Pancreas (tissue), 10 donors: ENCODE results near the gene RNASE4. TPM values are rescaled to one million over a fixed set of nuclear protein-coding genes. Genes with fewer than 3 reads are reported as not detected.

ENCODE experiments used
- ATAC-seq, 4 donors: fragments of 200-7000 bp; cut with Tn5 transposase; one replicate each; pipeline versions ENCODE4 v1.8.0 to v1.9.1; 2020; ENCODE audit warnings: mild to moderate bottlenecking in 4 of 4, moderate library complexity in 4 of 4
- DNase-seq, 6 donors: peaks; one replicate each; pipeline ENCODE4 v3.0.0-alpha.2; 2020
- FAIRE-seq: peaks from 2 replicates; lab custom pipeline; 2012; peaks lifted over from hg19 to GRCh38; lab: Jason Lieb, UNC
- H3K27ac ChIP-seq, 4 donors: fragments of 200-600 bp; sonication (generic); 1 replicate in 3 of 4; 2 replicates in 1 of 4; pipeline versions ENCODE4 v1.5.0 to v1.8.0; 2020
- H3K27me3 ChIP-seq, 4 donors: fragments of 200-600 bp; one replicate each; pipeline ENCODE4 v1.8.0; 2021
- H3K36me3 ChIP-seq, 3 donors: fragments of 200-600 bp; sonication (generic) in 1 of 3; one replicate each; pipeline versions ENCODE4 v1.5.0 to v1.8.0; 2020 to 2021
- H3K4me1 ChIP-seq, 3 donors: fragments of 200-600 bp; one replicate each; pipeline ENCODE4 v1.8.0; 2021
- H3K4me3 ChIP-seq, 4 donors: fragments of 200-600 bp; sonication (generic) in 2 of 4; one replicate each; pipeline versions ENCODE4 v1.5.0 to v1.8.0; 2020 to 2021
- H3K9me3 ChIP-seq, 4 donors: fragments of 200-600 bp; one replicate each; pipeline ENCODE4 v1.8.0; 2021
- WGBS, 2 donors: extraction: QIAGEN DNeasy Blood & Tissue Kit; methylation state at CpG; one replicate each; pipeline ENCODE4 v1.1.7; 2013; 5-methylcytosine and 5-hydroxymethylcytosine counted together
- intact Hi-C, 3 donors: fragments of 100-400 bp; cut with DNase I; formaldehyde crosslinking; loops; one replicate each; pipeline versions ENCODE4 v1.11.1 to v1.14.2; 2022
- polyA plus RNA-seq, 2 donors: library from polyadenylated mRNA; stranded (reverse); fragments of 200-250 nt; gene quantifications; one replicate each; pipeline ENCODE4 v1.2.3, GENCODE V29; 2013
- total RNA-seq, 6 donors: library from RNA; stranded (reverse); fragmentation: NEBNext Ultra II Directional in 4 of 6; extraction: Animal tissue kit (Norgen Biotek cat#: 25700) in 4 of 6; gene quantifications; one replicate each; pipeline versions ENCODE4 v1.2.1 to v1.2.4, GENCODE V29; 2021 to 2023
- TF ChIP-seq, protein P1 (sequence below), 4 donors: fragments of 200-600 bp; sonication (generic) in 3 of 4; IDR thresholded peaks; one replicate each; pipeline versions ENCODE4 v1.5.0 to v1.8.0; 2021; ENCODE audit warnings: antibody characterized with exemption in 4 of 4
- donor health status: healthy with polysubstance abuse.
- donor health status: DM: no; HTN: no; CAD: no; lungs with moderate emphysema.
- donor health status: DM: no; HTN: no; CAD: no.
- donor health status: control.
- donor health status: control.
- donor health status: Bipolar disorder and iron deficiency.
- donor health status: DM: yes; HTN: yes; CAD: no.
- donor health status: DM: no; HTN: no; CAD: no.
- donor health status: DM: no; HTN: no; CAD: no.
- donor health status: DM: yes; HTN: yes; CAD: no.

The RNASE4 gene
- total and polyA plus RNA-seq, 8 donors = 9.6 to 26.7 (median 15.4) TPM

DNA sequence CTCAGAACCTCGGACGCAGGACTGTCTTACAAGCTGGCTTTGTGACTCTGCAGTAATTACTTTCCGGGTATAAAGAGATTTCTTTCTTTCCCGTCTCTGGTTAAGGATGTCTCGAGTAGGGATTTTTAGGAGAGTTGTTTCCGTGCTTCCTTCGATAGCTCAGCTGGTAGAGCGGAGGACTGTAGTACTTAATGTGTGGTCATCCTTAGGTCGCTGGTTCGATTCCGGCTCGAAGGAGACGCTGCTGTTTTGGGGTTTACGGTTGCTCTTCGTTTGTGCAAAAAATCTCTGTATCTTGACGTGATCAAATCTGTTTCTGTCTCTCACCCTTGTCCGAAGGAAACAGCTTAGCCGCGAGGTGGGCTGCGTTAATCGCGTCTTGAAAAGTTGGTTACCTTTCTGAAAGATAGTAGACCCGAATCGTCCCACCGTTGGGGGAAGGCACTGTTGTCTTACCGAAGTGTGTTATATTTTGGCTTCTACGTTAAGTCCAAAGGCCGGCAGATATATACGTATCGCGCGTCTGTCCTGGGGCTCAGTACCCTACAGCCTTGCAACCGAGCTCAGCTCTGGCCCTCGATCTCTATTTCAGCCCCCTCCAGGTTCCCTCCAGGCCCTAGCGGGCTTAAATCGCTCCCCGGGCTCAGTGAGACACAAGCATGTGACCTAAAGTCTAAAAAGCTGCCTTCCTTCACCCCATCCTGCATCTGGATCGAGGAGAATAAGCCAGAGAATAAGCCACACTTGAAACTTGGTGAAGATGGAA lies 1.1 kb upstream of the RNASE4 start:
- no peaks in the 10 kb centered on the region for H3K9me3 ChIP-seq
- H3K27me3 ChIP-seq = no peaks in the 10 kb centered on the region
- H3K36me3 ChIP-seq = no peaks in the 10 kb centered on the region
- peaks cover 12 to 36% (median 20%) of the 10 kb centered on the region in 3 donors for H3K4me1 ChIP-seq
- peak overlapping the region; percentile 96 to 99 (median 99) for H3K27ac ChIP-seq
- ATAC-seq (peak; percentile 41 to 59 (median 52)), FAIRE-seq (no peak), DNase-seq (peak; percentile 66 to 86 (median 76))
- intact Hi-C loops = loop anchor here in 1 of 3 donors (10.0 kb wide), 1 partner anchor 69 kb away; no protein-coding TSS in a partner anchor
- 0% methylated on average over 38 of the region's 38 CpGs for WGBS, 2 donors
- peak overlapping the region; percentile 54 to 65 (median 56) for H3K4me3 ChIP-seq
- TF ChIP-seq, protein P1, sequence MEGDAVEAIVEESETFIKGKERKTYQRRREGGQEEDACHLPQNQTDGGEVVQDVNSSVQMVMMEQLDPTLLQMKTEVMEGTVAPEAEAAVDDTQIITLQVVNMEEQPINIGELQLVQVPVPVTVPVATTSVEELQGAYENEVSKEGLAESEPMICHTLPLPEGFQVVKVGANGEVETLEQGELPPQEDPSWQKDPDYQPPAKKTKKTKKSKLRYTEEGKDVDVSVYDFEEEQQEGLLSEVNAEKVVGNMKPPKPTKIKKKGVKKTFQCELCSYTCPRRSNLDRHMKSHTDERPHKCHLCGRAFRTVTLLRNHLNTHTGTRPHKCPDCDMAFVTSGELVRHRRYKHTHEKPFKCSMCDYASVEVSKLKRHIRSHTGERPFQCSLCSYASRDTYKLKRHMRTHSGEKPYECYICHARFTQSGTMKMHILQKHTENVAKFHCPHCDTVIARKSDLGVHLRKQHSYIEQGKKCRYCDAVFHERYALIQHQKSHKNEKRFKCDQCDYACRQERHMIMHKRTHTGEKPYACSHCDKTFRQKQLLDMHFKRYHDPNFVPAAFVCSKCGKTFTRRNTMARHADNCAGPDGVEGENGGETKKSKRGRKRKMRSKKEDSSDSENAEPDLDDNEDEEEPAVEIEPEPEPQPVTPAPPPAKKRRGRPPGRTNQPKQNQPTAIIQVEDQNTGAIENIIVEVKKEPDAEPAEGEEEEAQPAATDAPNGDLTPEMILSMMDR (IDR thresholded peaks at IDR 0.05) = no peak

DNA sequence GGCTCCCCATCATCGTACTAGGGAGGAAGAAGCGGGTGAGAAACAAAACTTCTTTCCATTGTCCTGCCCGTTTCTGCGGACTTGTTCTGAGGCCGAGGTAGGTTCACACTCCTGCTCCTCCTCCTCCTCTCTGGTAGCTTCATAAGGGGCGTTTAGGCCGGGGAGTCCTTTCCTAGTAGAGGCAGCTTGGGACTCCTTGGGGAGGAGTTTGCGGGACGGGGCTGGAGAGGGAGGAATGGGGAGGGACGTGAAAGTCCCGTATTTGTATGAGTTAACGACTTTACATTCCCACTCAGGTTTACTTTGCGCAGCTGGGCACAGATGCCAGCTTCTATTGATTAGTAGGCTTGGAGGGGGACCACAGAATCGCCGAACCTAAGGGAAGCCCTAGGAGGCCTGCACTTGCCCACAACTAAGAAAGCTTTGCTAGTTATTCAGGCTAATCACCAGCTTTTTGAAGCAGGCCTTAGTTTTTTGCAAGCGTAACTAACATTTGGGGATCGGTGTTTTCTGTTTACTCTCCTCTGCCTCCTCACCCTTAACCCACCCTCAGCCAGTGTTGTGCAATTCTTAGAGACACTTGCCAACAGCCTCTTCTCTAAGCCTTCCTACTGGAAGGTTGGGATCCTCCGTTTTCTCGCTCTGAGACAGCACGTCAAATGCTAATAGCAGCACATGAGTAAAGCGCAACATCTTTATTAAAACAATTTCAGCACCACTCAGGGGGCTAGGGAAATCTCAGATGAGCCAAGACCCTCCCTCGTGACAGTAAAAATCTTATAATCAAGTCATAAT lies 499 bp downstream of the RNASE4 start:
- peak overlapping the region; percentile 19 to 65 (median 56) for H3K4me3 ChIP-seq
- H3K36me3 ChIP-seq = no peaks in the 10 kb centered on the region
- 7 to 9% methylated on average over 22 of the region's 22 CpGs for WGBS, 2 donors
- peak in 5 of 6 donors; percentile 47 to 62 (median 58) for DNase-seq
- FAIRE-seq = no peak
- H3K9me3 ChIP-seq = no peaks in the 10 kb centered on the region
- TF ChIP-seq, protein P1 (IDR thresholded peaks at IDR 0.05) = no peak
- peak overlapping the region; percentile 96 to 99 (median 99) for H3K27ac ChIP-seq
- H3K4me1 ChIP-seq = peaks cover 22 to 45% (median 27%) of the 10 kb centered on the region in 3 donors
- H3K27me3 ChIP-seq = no peaks in the 10 kb centered on the region
- ATAC-seq = peak in 2 of 4 donors; percentile 1
- intact Hi-C loops = loop anchor here in 1 of 3 donors (10.0 kb wide), 1 partner anchor 70 kb away; no protein-coding TSS in a partner anchor

DNA sequence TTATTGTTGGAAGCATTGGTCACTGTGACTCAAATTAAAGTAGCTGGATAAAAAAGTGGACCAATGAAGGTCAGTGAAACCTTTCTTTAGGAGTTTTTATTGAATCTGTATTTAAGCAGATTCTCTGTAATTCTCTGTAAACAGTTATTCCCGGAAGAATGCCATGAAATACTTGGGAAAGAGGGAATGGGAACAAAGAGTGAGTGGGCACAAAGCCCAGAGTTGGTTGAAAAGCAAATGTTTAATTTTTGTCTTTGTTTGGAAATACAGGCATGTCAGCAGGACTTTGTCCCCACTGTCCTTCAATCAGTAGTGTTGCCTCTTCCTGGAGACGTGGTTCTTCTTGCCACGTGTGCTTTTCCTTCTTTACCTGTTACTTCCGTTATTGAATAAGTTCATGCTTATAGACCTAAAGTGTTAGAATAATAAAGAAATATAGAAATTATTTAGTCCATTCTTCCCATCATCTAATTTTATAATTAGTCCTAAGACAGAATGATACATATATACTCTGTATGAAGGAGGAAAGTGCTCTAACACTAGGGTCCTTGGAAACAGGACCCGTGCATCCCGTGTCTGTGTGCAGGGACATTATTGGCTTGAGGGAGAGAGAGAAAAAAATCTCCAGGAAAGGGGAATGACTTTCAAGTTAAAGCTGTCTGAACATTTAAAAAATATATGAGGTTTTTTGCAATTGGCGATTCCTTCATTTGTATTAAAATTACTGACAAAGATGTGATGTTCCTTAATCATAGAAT lies 2.2 kb downstream of the RNASE4 start:
- 14 to 17% methylated on average over 7 of the region's 7 CpGs for WGBS, 2 donors

More for the DNA sequence above, 2.2 kb downstream of the RNASE4 start:
- Histone ChIP-seq H3K27me3 (no peaks in the 10 kb centered on the region), H3K36me3 (no peaks in the 10 kb centered on the region), H3K9me3 (no peaks in the 10 kb centered on the region), H3K4me1 (peaks cover 12 to 44% (median 31%) of the 10 kb centered on the region in 3 donors), H3K4me3 (peak overlapping the region in 3 of 4 donors; percentile 9 to 65 (median 58)), H3K27ac (peak overlapping the region; percentile 96 to 99 (median 99))
- TF ChIP-seq, protein P1 (IDR thresholded peaks at IDR 0.05) = no peak
- FAIRE-seq (no peak), ATAC-seq (peak; percentile 2 to 17 (median 8)), DNase-seq (peak in 3 of 6 donors; percentile 28 to 68 (median 63))
- intact Hi-C loops = loop anchor here in 1 of 3 donors (10.0 kb wide), 1 partner anchor 72 kb away; no protein-coding TSS in a partner anchor
